ENCODE results near the gene RNF5. TPM values are rescaled to one million over a fixed set of nuclear protein-coding genes. Genes with fewer than 3 reads are reported as not detected.
A peak's percentile ranks its signal among the peaks of the same experiment; 100 is the strongest.

RNF5 gene
- total and polyA plus RNA-seq, 9 of the 15 experiments (the other 6 are each of a cell fraction or from before 2014, with no cell fraction given) = 62.2 to 245 (median 129) TPM

- peak; percentile 80; the same call in 1 of the 2 replicates for TF ChIP-seq THRB (CRISPR knock-in tag; conservative IDR thresholded peaks at IDR 0.05)
- peak; percentile 49; the same call in 1 of the 2 replicates for TF ChIP-seq ZNF592 (IDR thresholded peaks at IDR 0.05)
- TF ChIP-seq TAL1 (IDR thresholded peaks at IDR 0.05) = 0 out of 2 replicates have a peak, but pooled peaks have one; percentile 7
- TF ChIP-seq GABPA (tag; conservative IDR thresholded peaks at IDR 0.05; ENCODE audit: low read depth) = no peak
- TF ChIP-seq TEAD2 (tag; IDR thresholded peaks at IDR 0.05) = no peak
- TF ChIP-seq ASH1L (IDR thresholded peaks at IDR 0.05; ENCODE audit: borderline replicate concordance, low read depth, partially characterized antibody) = no peak
- no peak for TF ChIP-seq IFI16 (CRISPR knock-in tag; IDR thresholded peaks at IDR 0.05)
- 0 out of 2 replicates have a peak, but pooled peaks have one; percentile 9 for TF ChIP-seq ZNF57 (CRISPR knock-in tag; IDR thresholded peaks at IDR 0.05)
- TF ChIP-seq ADNP (tag; IDR thresholded peaks at IDR 0.05) = no peak
- peak in 1 of 2 experiments; percentile 44; a peak in 1 of 4 replicates for TF ChIP-seq HDAC1 (IDR thresholded peaks at IDR 0.05)
- no peak for TF ChIP-seq HNRNPL (IDR thresholded peaks at IDR 0.05; ENCODE audit: low read depth, low read length)
- no peak for TF ChIP-seq BRD9 (IDR thresholded peaks at IDR 0.05; ENCODE audit: low read depth, partially characterized antibody)
- 0 out of 2 replicates have a peak, but pooled peaks have one; percentile 5 for TF ChIP-seq ZNF511 (CRISPR knock-in tag; IDR thresholded peaks at IDR 0.05)
- no peak for TF ChIP-seq MEIS2 (IDR thresholded peaks at IDR 0.05; ENCODE audit: partially characterized antibody)
- TF ChIP-seq LEF1 (IDR thresholded peaks at IDR 0.05) = peak; percentile 43; the same call in 1 of the 2 replicates
- TF ChIP-seq BCOR (IDR thresholded peaks at IDR 0.05) = peak; percentile 30; the same call in 1 of the 2 replicates
- TF ChIP-seq ZBTB43 (CRISPR knock-in tag; IDR thresholded peaks at IDR 0.05) = no peak
- TF ChIP-seq VEZF1 (CRISPR knock-in tag; IDR thresholded peaks at IDR 0.05) = peak; percentile 88
- TF ChIP-seq EHMT2 (IDR thresholded peaks at IDR 0.05) = peak; percentile 87
- TF ChIP-seq HDGF (IDR thresholded peaks at IDR 0.05) = peak; percentile 28; the same call in 1 of the 2 replicates
Observed at GRCh38 chr6:32168807-32169591, 9.2 kb upstream of the RNF5 start (continued).

All from K562 (cell line).